Measurements from ENCODE around the gene CDC16.
"Not testable (repeated sequence)": the region's sequence is repeated elsewhere in the genome, so short reads cannot be mapped to it uniquely, and the experiment has no call there.

Gene CDC16

GRCh38 chr13:114234645-114235421 is at the start of gene CDC16:
TSS of gene CDC16 (plus strand) at chr13:114234897. CDS start at chr13:114235085, 188 bp downstream.
- H3K27ac ChIP-seq (ENCODE audit: low read depth, low read length): peak within 1 kb of the TSS; percentile 90
- H3K4me1 ChIP-seq (ENCODE audit: control insufficient read depth, insufficient read depth, low read length): peaks cover 36% of the 10 kb centered on the region
- H3K9me3 ChIP-seq (ENCODE audit: control insufficient read depth, insufficient read depth, low read depth, low read length): no peaks in the 10 kb centered on the region

GRCh38 chr13:114185182-114185971 is 49.3 kb upstream of the CDC16 start:
- no peaks in the 10 kb centered on the region for H3K4me1 ChIP-seq (ENCODE audit: control insufficient read depth, insufficient read depth, low read length)
- no peaks in the 10 kb centered on the region for H3K36me3 ChIP-seq (ENCODE audit: control insufficient read depth, insufficient read depth, low read length)
- H3K27me3 ChIP-seq (ENCODE audit: control insufficient read depth, insufficient read depth, low read length): peaks cover 3% of the 10 kb centered on the region; the same call in 1 of the 2 replicates
- H3K9me3 ChIP-seq (ENCODE audit: control insufficient read depth, insufficient read depth, low read depth, low read length): no peaks in the 10 kb centered on the region
- no peak overlapping the region for H3K9ac ChIP-seq (ENCODE audit: low read length)
- no peak overlapping the region for H3K4me3 ChIP-seq (ENCODE audit: low read depth, low read length)
- no peak overlapping the region for H3K27ac ChIP-seq (ENCODE audit: low read depth, low read length)

More at GRCh38 chr13:114234645-114235421, at the start of gene CDC16:
- H3K36me3 ChIP-seq (ENCODE audit: control insufficient read depth, insufficient read depth, low read length): peaks cover 34% of the 10 kb centered on the region
- peak within 1 kb of the TSS; percentile 82 for H3K4me3 ChIP-seq (ENCODE audit: low read depth, low read length)
- H3K9ac ChIP-seq (ENCODE audit: low read length): peak within 1 kb of the TSS; percentile 83
- H3K27me3 ChIP-seq (ENCODE audit: control insufficient read depth, insufficient read depth, low read length): no peaks in the 10 kb centered on the region

GRCh38 chr13:114194853-114195252 is 39.8 kb upstream of the CDC16 start:
- peaks cover 3% of the 10 kb centered on the region; the same call in 1 of the 2 replicates for H3K4me1 ChIP-seq (ENCODE audit: control insufficient read depth, insufficient read depth, low read length)
- peaks cover 9% of the 10 kb centered on the region for H3K9me3 ChIP-seq (ENCODE audit: control insufficient read depth, insufficient read depth, low read depth, low read length)
- H3K4me3 ChIP-seq (ENCODE audit: low read depth, low read length): no peak overlapping the region
- no peak overlapping the region for H3K27ac ChIP-seq (ENCODE audit: low read depth, low read length)
- H3K9ac ChIP-seq (ENCODE audit: low read length): no peak overlapping the region
- H3K27me3 ChIP-seq (ENCODE audit: control insufficient read depth, insufficient read depth, low read length): peaks cover under 1% of the 10 kb centered on the region; the same call in 1 of the 2 replicates
- H3K36me3 ChIP-seq (ENCODE audit: control insufficient read depth, insufficient read depth, low read length): no peaks in the 10 kb centered on the region

GRCh38 chr13:114196629-114197028 is 38.1 kb upstream of the CDC16 start:
- H3K36me3 ChIP-seq (ENCODE audit: control insufficient read depth, insufficient read depth, low read length): no peaks in the 10 kb centered on the region
- peaks cover 13% of the 10 kb centered on the region for H3K9me3 ChIP-seq (ENCODE audit: control insufficient read depth, insufficient read depth, low read depth, low read length)
- no peak overlapping the region for H3K27ac ChIP-seq (ENCODE audit: low read depth, low read length)
- H3K27me3 ChIP-seq (ENCODE audit: control insufficient read depth, insufficient read depth, low read length): peaks cover 6% of the 10 kb centered on the region; the same call in 1 of the 2 replicates
- H3K4me3 ChIP-seq (ENCODE audit: low read depth, low read length): no peak overlapping the region
- H3K4me1 ChIP-seq (ENCODE audit: control insufficient read depth, insufficient read depth, low read length): peaks cover 7% of the 10 kb centered on the region; the same call in 1 of the 2 replicates
- no peak overlapping the region for H3K9ac ChIP-seq (ENCODE audit: low read length)

- Histone ChIP-seq H3K9me3 (ENCODE audit: control insufficient read depth, insufficient read depth, low read depth, low read length) (peaks cover 11% of the 10 kb centered on the region), H3K36me3 (ENCODE audit: control insufficient read depth, insufficient read depth, low read length) (no peaks in the 10 kb centered on the region), H3K4me1 (ENCODE audit: control insufficient read depth, insufficient read depth, low read length) (peaks cover 7% of the 10 kb centered on the region; the same call in 1 of the 2 replicates), H3K27ac (ENCODE audit: low read depth, low read length) (no peak overlapping the region), H3K27me3 (ENCODE audit: control insufficient read depth, insufficient read depth, low read length) (peaks cover 6% of the 10 kb centered on the region; the same call in 1 of the 2 replicates), H3K4me3 (ENCODE audit: low read depth, low read length) (no peak overlapping the region), H3K9ac (ENCODE audit: low read length) (no peak overlapping the region)
Measured at GRCh38 chr13:114198556-114198955, 36.1 kb upstream of the CDC16 start.

- H3K27me3 ChIP-seq (ENCODE audit: control insufficient read depth, insufficient read depth, low read length); H3K4me1 ChIP-seq (ENCODE audit: control insufficient read depth, insufficient read depth, low read length); H3K9ac ChIP-seq (ENCODE audit: low read length); H3K36me3 ChIP-seq (ENCODE audit: control insufficient read depth, insufficient read depth, low read length); H3K27ac ChIP-seq (ENCODE audit: low read depth, low read length): not testable (repeated sequence)
- peak overlapping the region; percentile 48; the same call in 1 of the 2 replicates for H3K4me3 ChIP-seq (ENCODE audit: low read depth, low read length)
- peaks cover 11% of the 10 kb centered on the region for H3K9me3 ChIP-seq (ENCODE audit: control insufficient read depth, insufficient read depth, low read depth, low read length)
Measured at GRCh38 chr13:114199526-114199925, 35.2 kb upstream of the CDC16 start.

GRCh38 chr13:114199954-114200353 is 34.7 kb upstream of the CDC16 start:
- H3K9ac ChIP-seq (ENCODE audit: low read length): no peak overlapping the region
- peaks cover 7% of the 10 kb centered on the region; the same call in 1 of the 2 replicates for H3K4me1 ChIP-seq (ENCODE audit: control insufficient read depth, insufficient read depth, low read length)
- H3K27ac ChIP-seq (ENCODE audit: low read depth, low read length): no peak overlapping the region
- no peaks in the 10 kb centered on the region for H3K36me3 ChIP-seq (ENCODE audit: control insufficient read depth, insufficient read depth, low read length)
- peaks cover 11% of the 10 kb centered on the region for H3K9me3 ChIP-seq (ENCODE audit: control insufficient read depth, insufficient read depth, low read depth, low read length)
- H3K4me3 ChIP-seq (ENCODE audit: low read depth, low read length): peak overlapping the region; percentile 48; the same call in 1 of the 2 replicates
- H3K27me3 ChIP-seq (ENCODE audit: control insufficient read depth, insufficient read depth, low read length): peaks cover 6% of the 10 kb centered on the region; the same call in 1 of the 2 replicates

GRCh38 chr13:114200399-114200911 is 34.2 kb upstream of the CDC16 start:
- peaks cover 6% of the 10 kb centered on the region; the same call in 1 of the 2 replicates for H3K27me3 ChIP-seq (ENCODE audit: control insufficient read depth, insufficient read depth, low read length)
- H3K27ac ChIP-seq (ENCODE audit: low read depth, low read length): no peak overlapping the region
- H3K4me3 ChIP-seq (ENCODE audit: low read depth, low read length): peak overlapping the region; percentile 48; the same call in 1 of the 2 replicates
- H3K9me3 ChIP-seq (ENCODE audit: control insufficient read depth, insufficient read depth, low read depth, low read length): peaks cover 11% of the 10 kb centered on the region
- peaks cover 7% of the 10 kb centered on the region; the same call in 1 of the 2 replicates for H3K4me1 ChIP-seq (ENCODE audit: control insufficient read depth, insufficient read depth, low read length)
- no peaks in the 10 kb centered on the region for H3K36me3 ChIP-seq (ENCODE audit: control insufficient read depth, insufficient read depth, low read length)
- no peak overlapping the region for H3K9ac ChIP-seq (ENCODE audit: low read length)

- peaks cover 4% of the 10 kb centered on the region; the same call in 1 of the 2 replicates for H3K4me1 ChIP-seq (ENCODE audit: control insufficient read depth, insufficient read depth, low read length)
- H3K4me3 ChIP-seq (ENCODE audit: low read depth, low read length): no peak overlapping the region
- H3K27me3 ChIP-seq (ENCODE audit: control insufficient read depth, insufficient read depth, low read length): peaks cover 6% of the 10 kb centered on the region; the same call in 1 of the 2 replicates
- no peak overlapping the region for H3K27ac ChIP-seq (ENCODE audit: low read depth, low read length)
- no peaks in the 10 kb centered on the region for H3K36me3 ChIP-seq (ENCODE audit: control insufficient read depth, insufficient read depth, low read length)
- peaks cover 24% of the 10 kb centered on the region for H3K9me3 ChIP-seq (ENCODE audit: control insufficient read depth, insufficient read depth, low read depth, low read length)
- H3K9ac ChIP-seq (ENCODE audit: low read length): no peak overlapping the region
Measured at GRCh38 chr13:114202581-114202980, 32.1 kb upstream of the CDC16 start.

- H3K36me3 ChIP-seq (ENCODE audit: control insufficient read depth, insufficient read depth, low read length): no peaks in the 10 kb centered on the region
- H3K9ac ChIP-seq (ENCODE audit: low read length): no peak overlapping the region
- peaks cover 29% of the 10 kb centered on the region for H3K9me3 ChIP-seq (ENCODE audit: control insufficient read depth, insufficient read depth, low read depth, low read length)
- peaks cover 4% of the 10 kb centered on the region; the same call in 1 of the 2 replicates for H3K4me1 ChIP-seq (ENCODE audit: control insufficient read depth, insufficient read depth, low read length)
- H3K4me3 ChIP-seq (ENCODE audit: low read depth, low read length): no peak overlapping the region
- H3K27ac ChIP-seq (ENCODE audit: low read depth, low read length): no peak overlapping the region
- peaks cover 6% of the 10 kb centered on the region; the same call in 1 of the 2 replicates for H3K27me3 ChIP-seq (ENCODE audit: control insufficient read depth, insufficient read depth, low read length)
Measured at GRCh38 chr13:114203536-114203935, 31.2 kb upstream of the CDC16 start.
